Left ventricle myocardium inferior (tissue), 1 donor: ENCODE results near the gene PCYT1A. TPM values are rescaled to one million over a fixed set of nuclear protein-coding genes. Genes with fewer than 3 reads are reported as not detected.

Source experiments
- DNase-seq: peaks from one replicate; pipeline ENCODE4 v3.0.0-alpha.2; 2020
- H3K27ac ChIP-seq: fragments of 200-600 bp; replicated peaks from 2 replicates; pipeline ENCODE4 v1.8.0; 2021
- H3K27me3 ChIP-seq: fragments of 200-600 bp; 2 replicates; pipeline ENCODE4 v1.8.0; 2021; ENCODE audit warnings: low read depth
- H3K36me3 ChIP-seq: fragments of 200-600 bp; 2 replicates; pipeline ENCODE4 v1.8.0; 2021
- H3K4me1 ChIP-seq: fragments of 200-600 bp; 2 replicates; pipeline ENCODE4 v1.8.0; 2021
- H3K4me3 ChIP-seq: fragments of 200-600 bp; 2 replicates; pipeline ENCODE4 v1.8.0; 2021; ENCODE audit warnings: mild to moderate bottlenecking, moderate library complexity
- H3K9me3 ChIP-seq: fragments of 200-600 bp; replicated peaks from 2 replicates; pipeline ENCODE4 v1.8.0; 2021
- CTCF ChIP-seq: fragments of 200-600 bp; IDR thresholded peaks from 2 replicates; pipeline ENCODE4 v1.8.0; 2021; ENCODE audit warnings: antibody characterized with exemption, mild to moderate bottlenecking, borderline replicate concordance
- intact Hi-C: fragments of 100-400 bp; cut with micrococcal nuclease; formaldehyde crosslinking; loops from one replicate; pipeline ENCODE4 v1.11.0; 2022
- total RNA-seq: library from RNA; stranded (reverse); fragmentation: NEBNext Ultra II Directional; extraction: Animal tissue kit (Norgen Biotek cat#: 25700); gene quantifications from one replicate; pipeline ENCODE4 v1.2.1, GENCODE V29; 2021
- donor health status: DM: no; HTN: yes; CAD: no; lungs with severe emphysema.

PCYT1A gene
- total RNA-seq, 1 donor from 2014 or later: 93.6 TPM

DNA sequence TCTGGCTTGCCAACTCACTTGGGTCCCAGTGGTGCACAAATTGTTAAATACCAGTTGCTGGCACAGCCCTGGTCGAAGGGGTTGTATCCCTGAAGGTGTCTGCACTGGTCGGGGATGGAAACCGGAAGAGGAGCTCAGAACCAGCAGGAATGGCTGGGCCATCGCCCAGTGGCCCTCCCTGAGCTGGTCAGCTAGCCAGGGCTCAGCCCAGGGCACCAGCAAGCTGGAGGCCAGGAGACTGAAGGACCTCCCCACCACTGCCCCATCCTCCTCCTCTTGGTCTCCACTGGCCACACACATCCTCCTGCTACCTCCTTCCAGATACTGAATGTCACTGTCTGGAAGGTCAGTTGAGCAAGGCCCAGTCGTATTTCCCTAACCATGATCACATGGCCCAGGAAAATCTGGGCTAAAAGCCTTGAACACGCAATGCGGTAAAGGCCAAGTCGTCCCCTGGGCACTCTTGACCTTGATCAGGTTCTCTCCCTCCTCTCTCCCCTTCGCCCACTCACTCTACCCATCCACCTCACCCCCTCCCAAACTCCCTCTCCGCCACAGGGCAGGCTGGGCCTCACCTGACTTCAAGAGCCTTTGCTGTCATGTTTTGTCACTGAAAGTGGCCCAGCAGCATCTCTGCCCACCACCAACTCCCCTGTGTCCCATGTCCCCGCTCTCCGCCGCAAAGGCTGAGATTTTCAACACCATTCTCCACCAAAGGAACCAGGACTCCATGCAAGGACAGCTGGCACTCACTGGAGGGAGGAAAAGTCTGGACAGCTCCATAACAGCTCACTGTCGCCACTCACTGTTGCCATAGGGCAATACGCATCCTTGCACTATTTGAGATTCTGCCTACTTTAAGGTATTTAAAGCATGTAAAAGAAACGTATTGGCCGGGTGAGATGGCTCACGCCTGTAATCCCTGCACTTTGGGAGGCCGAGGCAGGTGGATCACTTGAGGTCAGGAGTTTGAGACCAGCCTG is 88.5 kb downstream of the PCYT1A start:
- intact Hi-C loops: loop anchor here (5.0 kb wide), 1 partner anchor 127 kb away; no protein-coding TSS in a partner anchor
- DNase-seq: no peak
- H3K27me3 ChIP-seq: peaks cover 19% of the 10 kb centered on the region
- no peaks in the 10 kb centered on the region for H3K36me3 ChIP-seq
- H3K9me3 ChIP-seq: no peaks in the 10 kb centered on the region
- H3K27ac ChIP-seq: no peak overlapping the region
- H3K4me3 ChIP-seq: no peak overlapping the region
- TF ChIP-seq CTCF: no peak
- peaks cover 13% of the 10 kb centered on the region for H3K4me1 ChIP-seq

GRCh38 chr3:196198081-196198675 is 89.3 kb downstream of the PCYT1A start:
- no peak for DNase-seq
- H3K27me3 ChIP-seq: peaks cover 13% of the 10 kb centered on the region
- peaks cover 20% of the 10 kb centered on the region for H3K4me1 ChIP-seq
- intact Hi-C loops: loop anchor here (5.0 kb wide), 1 partner anchor 126 kb away; no protein-coding TSS in a partner anchor
- no peaks in the 10 kb centered on the region for H3K36me3 ChIP-seq
- no peaks in the 10 kb centered on the region for H3K9me3 ChIP-seq
- no peak overlapping the region for H3K27ac ChIP-seq
- TF ChIP-seq CTCF: no peak
- H3K4me3 ChIP-seq: no peak overlapping the region

DNA sequence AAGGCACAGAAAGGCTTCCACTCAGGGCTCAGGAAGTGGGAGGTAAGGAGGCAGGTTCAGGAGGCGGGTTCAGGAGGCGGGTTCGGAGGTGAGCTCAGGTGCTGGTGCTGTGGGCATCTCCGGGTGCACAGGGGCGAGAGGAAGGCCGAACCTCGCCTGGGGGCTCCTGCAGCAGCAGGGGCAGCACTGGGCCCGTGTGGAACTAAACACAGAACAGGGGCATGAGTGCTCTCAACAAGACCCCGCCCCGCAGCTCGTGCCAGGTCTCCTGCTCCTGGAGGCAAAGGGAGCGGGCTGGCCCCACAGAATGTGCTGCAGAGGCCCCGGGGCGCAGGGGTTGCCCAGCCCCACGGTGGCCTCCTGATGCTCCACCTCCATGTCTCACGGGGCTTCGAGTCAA is 90.0 kb downstream of the PCYT1A start:
- no peak overlapping the region for H3K27ac ChIP-seq
- no peaks in the 10 kb centered on the region for H3K36me3 ChIP-seq
- peaks cover 8% of the 10 kb centered on the region for H3K27me3 ChIP-seq
- H3K9me3 ChIP-seq: no peaks in the 10 kb centered on the region
- no peak overlapping the region for H3K4me3 ChIP-seq
- TF ChIP-seq CTCF: no peak
- no peak for DNase-seq
- intact Hi-C loops: loop anchor here (5.0 kb wide), 1 partner anchor 125 kb away; no protein-coding TSS in a partner anchor
- peaks cover 27% of the 10 kb centered on the region for H3K4me1 ChIP-seq

- Histone ChIP-seq H3K36me3 (no peaks in the 10 kb centered on the region), H3K4me1 (peaks cover 33% of the 10 kb centered on the region), H3K4me3 (no peak overlapping the region), H3K27me3 (no peaks in the 10 kb centered on the region), H3K27ac (no peak overlapping the region), H3K9me3 (no peaks in the 10 kb centered on the region)
- no peak for DNase-seq
- no peak for TF ChIP-seq CTCF
- intact Hi-C loops: loop anchor here (5.0 kb wide), 1 partner anchor 123 kb away; no protein-coding TSS in a partner anchor
These were observed 91.8 kb downstream of the PCYT1A start for GRCh38 chr3:196195664-196196265.

DNA sequence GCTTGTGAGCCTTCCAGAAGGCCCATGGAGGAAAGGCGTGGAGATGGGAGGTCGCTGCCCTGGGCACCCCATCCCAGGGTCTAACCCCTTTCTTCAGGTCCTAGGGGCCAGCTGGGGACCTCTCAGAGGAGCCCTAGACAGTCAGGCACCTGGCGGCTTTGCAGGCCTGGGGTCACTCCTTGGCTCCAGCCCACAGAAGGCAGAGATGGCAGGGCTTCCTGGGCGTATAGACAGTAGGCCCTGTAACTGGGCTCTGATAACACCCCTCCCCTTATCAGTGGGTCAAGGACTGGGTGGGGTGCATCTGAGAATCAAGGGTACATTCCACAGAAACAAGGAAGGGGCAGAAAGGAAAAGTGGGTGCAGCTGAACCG is 93.0 kb downstream of the PCYT1A start:
- Histone ChIP-seq H3K27ac (peak overlapping the region; percentile 86), H3K27me3 (no peaks in the 10 kb centered on the region), H3K4me3 (no peak overlapping the region), H3K36me3 (no peaks in the 10 kb centered on the region), H3K4me1 (peaks cover 33% of the 10 kb centered on the region), H3K9me3 (no peaks in the 10 kb centered on the region)
- intact Hi-C loops: no loop called here
- no peak for DNase-seq
- TF ChIP-seq CTCF: no peak
